ENCODE measurements around the gene NOVA2. TPM values are rescaled to one million over a fixed set of nuclear protein-coding genes. Genes with fewer than 3 reads are reported as not detected.

The NOVA2 gene
- total and polyA plus RNA-seq, 9 of the 15 experiments (the other 6 are each of a cell fraction or from before 2014, with no cell fraction given), result not detected

DNA sequence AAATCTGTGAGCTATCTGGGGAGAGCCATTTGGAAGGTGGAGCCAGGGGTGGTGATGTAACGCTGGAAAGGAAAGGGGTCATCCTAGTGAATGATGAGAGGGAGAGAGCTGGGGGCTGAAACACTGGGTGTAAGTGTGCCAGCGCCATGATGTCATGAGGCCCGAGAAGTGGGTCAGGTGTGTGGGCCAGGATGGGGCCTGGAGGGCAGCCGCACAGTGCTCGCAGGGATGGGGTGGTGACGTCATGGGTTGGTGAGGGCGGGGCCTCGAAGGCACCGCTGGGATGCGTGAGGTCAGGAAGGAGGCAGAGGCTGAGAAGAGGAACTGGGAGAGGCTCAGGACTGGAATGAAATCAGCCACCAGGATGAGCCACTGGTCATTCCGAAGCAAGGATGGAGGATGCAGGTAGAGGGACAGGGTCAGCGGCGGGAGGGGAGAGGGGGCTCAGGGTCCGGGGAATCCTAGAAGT is 26.0 kb upstream of the NOVA2 start (continued):
- TF ChIP-seq, protein P1, sequence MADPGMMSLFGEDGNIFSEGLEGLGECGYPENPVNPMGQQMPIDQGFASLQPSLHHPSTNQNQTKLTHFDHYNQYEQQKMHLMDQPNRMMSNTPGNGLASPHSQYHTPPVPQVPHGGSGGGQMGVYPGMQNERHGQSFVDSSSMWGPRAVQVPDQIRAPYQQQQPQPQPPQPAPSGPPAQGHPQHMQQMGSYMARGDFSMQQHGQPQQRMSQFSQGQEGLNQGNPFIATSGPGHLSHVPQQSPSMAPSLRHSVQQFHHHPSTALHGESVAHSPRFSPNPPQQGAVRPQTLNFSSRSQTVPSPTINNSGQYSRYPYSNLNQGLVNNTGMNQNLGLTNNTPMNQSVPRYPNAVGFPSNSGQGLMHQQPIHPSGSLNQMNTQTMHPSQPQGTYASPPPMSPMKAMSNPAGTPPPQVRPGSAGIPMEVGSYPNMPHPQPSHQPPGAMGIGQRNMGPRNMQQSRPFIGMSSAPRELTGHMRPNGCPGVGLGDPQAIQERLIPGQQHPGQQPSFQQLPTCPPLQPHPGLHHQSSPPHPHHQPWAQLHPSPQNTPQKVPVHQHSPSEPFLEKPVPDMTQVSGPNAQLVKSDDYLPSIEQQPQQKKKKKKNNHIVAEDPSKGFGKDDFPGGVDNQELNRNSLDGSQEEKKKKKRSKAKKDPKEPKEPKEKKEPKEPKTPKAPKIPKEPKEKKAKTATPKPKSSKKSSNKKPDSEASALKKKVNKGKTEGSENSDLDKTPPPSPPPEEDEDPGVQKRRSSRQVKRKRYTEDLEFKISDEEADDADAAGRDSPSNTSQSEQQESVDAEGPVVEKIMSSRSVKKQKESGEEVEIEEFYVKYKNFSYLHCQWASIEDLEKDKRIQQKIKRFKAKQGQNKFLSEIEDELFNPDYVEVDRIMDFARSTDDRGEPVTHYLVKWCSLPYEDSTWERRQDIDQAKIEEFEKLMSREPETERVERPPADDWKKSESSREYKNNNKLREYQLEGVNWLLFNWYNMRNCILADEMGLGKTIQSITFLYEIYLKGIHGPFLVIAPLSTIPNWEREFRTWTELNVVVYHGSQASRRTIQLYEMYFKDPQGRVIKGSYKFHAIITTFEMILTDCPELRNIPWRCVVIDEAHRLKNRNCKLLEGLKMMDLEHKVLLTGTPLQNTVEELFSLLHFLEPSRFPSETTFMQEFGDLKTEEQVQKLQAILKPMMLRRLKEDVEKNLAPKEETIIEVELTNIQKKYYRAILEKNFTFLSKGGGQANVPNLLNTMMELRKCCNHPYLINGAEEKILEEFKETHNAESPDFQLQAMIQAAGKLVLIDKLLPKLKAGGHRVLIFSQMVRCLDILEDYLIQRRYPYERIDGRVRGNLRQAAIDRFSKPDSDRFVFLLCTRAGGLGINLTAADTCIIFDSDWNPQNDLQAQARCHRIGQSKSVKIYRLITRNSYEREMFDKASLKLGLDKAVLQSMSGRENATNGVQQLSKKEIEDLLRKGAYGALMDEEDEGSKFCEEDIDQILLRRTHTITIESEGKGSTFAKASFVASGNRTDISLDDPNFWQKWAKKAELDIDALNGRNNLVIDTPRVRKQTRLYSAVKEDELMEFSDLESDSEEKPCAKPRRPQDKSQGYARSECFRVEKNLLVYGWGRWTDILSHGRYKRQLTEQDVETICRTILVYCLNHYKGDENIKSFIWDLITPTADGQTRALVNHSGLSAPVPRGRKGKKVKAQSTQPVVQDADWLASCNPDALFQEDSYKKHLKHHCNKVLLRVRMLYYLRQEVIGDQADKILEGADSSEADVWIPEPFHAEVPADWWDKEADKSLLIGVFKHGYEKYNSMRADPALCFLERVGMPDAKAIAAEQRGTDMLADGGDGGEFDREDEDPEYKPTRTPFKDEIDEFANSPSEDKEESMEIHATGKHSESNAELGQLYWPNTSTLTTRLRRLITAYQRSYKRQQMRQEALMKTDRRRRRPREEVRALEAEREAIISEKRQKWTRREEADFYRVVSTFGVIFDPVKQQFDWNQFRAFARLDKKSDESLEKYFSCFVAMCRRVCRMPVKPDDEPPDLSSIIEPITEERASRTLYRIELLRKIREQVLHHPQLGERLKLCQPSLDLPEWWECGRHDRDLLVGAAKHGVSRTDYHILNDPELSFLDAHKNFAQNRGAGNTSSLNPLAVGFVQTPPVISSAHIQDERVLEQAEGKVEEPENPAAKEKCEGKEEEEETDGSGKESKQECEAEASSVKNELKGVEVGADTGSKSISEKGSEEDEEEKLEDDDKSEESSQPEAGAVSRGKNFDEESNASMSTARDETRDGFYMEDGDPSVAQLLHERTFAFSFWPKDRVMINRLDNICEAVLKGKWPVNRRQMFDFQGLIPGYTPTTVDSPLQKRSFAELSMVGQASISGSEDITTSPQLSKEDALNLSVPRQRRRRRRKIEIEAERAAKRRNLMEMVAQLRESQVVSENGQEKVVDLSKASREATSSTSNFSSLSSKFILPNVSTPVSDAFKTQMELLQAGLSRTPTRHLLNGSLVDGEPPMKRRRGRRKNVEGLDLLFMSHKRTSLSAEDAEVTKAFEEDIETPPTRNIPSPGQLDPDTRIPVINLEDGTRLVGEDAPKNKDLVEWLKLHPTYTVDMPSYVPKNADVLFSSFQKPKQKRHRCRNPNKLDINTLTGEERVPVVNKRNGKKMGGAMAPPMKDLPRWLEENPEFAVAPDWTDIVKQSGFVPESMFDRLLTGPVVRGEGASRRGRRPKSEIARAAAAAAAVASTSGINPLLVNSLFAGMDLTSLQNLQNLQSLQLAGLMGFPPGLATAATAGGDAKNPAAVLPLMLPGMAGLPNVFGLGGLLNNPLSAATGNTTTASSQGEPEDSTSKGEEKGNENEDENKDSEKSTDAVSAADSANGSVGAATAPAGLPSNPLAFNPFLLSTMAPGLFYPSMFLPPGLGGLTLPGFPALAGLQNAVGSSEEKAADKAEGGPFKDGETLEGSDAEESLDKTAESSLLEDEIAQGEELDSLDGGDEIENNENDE (IDR thresholded peaks at IDR 0.05; ENCODE audit: low read depth, low read length), result no peak
- peak; percentile 85 for TF ChIP-seq JUNB (CRISPR knock-in tag; conservative IDR thresholded peaks at IDR 0.05)
- 0 out of 2 replicates have a peak, but pooled peaks have one; percentile 15 for TF ChIP-seq CXXC5 (CRISPR knock-in tag; IDR thresholded peaks at IDR 0.05)
- no peak for TF ChIP-seq KLF13 (tag; IDR thresholded peaks at IDR 0.05; ENCODE audit: borderline replicate concordance, low read depth)
- TF ChIP-seq NR3C1 (CRISPR knock-in tag; IDR thresholded peaks at IDR 0.05), result no peak
- TF ChIP-seq ARNT (IDR thresholded peaks at IDR 0.05), result no peak
- no peak for TF ChIP-seq EZH2 (IDR thresholded peaks at IDR 0.05; ENCODE audit: borderline replicate concordance, low read depth, low read length)
- no peak for TF ChIP-seq RFX7 (CRISPR knock-in tag; IDR thresholded peaks at IDR 0.05)
- TF ChIP-seq, protein P2, sequence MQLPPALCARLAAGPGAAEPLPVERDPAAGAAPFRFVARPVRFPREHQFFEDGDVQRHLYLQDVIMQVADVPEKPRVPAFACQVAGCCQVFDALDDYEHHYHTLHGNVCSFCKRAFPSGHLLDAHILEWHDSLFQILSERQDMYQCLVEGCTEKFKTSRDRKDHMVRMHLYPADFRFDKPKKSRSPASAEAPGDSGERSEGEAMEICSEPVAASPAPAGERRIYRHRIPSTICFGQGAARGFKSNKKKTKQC (CRISPR knock-in tag; IDR thresholded peaks at IDR 0.05), result no peak
- TF ChIP-seq ZNF174 (CRISPR knock-in tag; IDR thresholded peaks at IDR 0.05), result no peak
- no peak for TF ChIP-seq ADNP (tag; IDR thresholded peaks at IDR 0.05)
- TF ChIP-seq HDAC2 (IDR thresholded peaks at IDR 0.05), result 0 out of 2 replicates have a peak, but pooled peaks have one; percentile 44
- TF ChIP-seq ZFP30 (CRISPR knock-in tag; IDR thresholded peaks at IDR 0.05; ENCODE audit: borderline replicate concordance), result no peak
- no peak for TF ChIP-seq ETV6 (IDR thresholded peaks at IDR 0.05; ENCODE audit: borderline replicate concordance in 1 of 2, low read depth in 2 of 2, low read length in 1 of 2)
- TF ChIP-seq ETV6 (CRISPR knock-in tag; IDR thresholded peaks at IDR 0.05; ENCODE audit: borderline replicate concordance), result no peak
- TF ChIP-seq TSC22D4 (tag; IDR thresholded peaks at IDR 0.05), result no peak
- no peak for TF ChIP-seq SUPT5H (IDR thresholded peaks at IDR 0.05)
- TF ChIP-seq TAF9B (IDR thresholded peaks at IDR 0.05; ENCODE audit: partially characterized antibody), result no peak
- no peak for TF ChIP-seq ZNF143 (CRISPR knock-in tag; IDR thresholded peaks at IDR 0.05)
